ENCODE results near the gene TYMS.

Gene TYMS

GRCh38 chr18:647304-647703, 10.1 kb upstream of the TYMS start:
- H3K4me1 ChIP-seq (ENCODE audit: low read length), result peaks cover 22% of the 10 kb centered on the region

GRCh38 chr18:649341-649740, 8.1 kb upstream of the TYMS start:
- H3K4me1 ChIP-seq (ENCODE audit: low read length), result peaks cover 14% of the 10 kb centered on the region
- no peak overlapping the region for H3K4me3 ChIP-seq (ENCODE audit: low read length)
- H3K27me3 ChIP-seq (ENCODE audit: low read depth, low read length), result peaks cover 22% of the 10 kb centered on the region
- H2AFZ ChIP-seq (ENCODE audit: low read depth, low read length), result no peak overlapping the region
- no peak for TF ChIP-seq CTCF (IDR thresholded peaks at IDR 0.05; ENCODE audit: low read depth, low read length)
- TF ChIP-seq EZH2phosphoT487 (IDR thresholded peaks at IDR 0.05; ENCODE audit: low read depth), result no peak
- no peak overlapping the region for H3K9ac ChIP-seq (ENCODE audit: low read length)
- H3K36me3 ChIP-seq (replicated peaks; ENCODE audit: low read depth, low read length), result no peaks in the 10 kb centered on the region
- H4K20me1 ChIP-seq (ENCODE audit: insufficient read depth, low read length), result no peaks in the 10 kb centered on the region
- no peak overlapping the region for H3K27ac ChIP-seq (ENCODE audit: low read length)
- H3K79me2 ChIP-seq (ENCODE audit: low read length), result no peaks in the 10 kb centered on the region
- H3K9me3 ChIP-seq (ENCODE audit: insufficient read depth, low read length), result no peaks in the 10 kb centered on the region
- no peak overlapping the region for H3K4me2 ChIP-seq (ENCODE audit: low read length)

More at GRCh38 chr18:647304-647703, 10.1 kb upstream of the TYMS start:
- Histone ChIP-seq H3K36me3 (replicated peaks; ENCODE audit: low read depth, low read length) (no peaks in the 10 kb centered on the region), H3K4me3 (ENCODE audit: low read length) (no peak overlapping the region), H2AFZ (ENCODE audit: low read depth, low read length) (no peak overlapping the region), H3K9ac (ENCODE audit: low read length) (no peak overlapping the region), H3K27me3 (ENCODE audit: low read depth, low read length) (peaks cover 37% of the 10 kb centered on the region), H3K4me2 (ENCODE audit: low read length) (no peak overlapping the region), H3K9me3 (ENCODE audit: insufficient read depth, low read length) (no peaks in the 10 kb centered on the region), H3K79me2 (ENCODE audit: low read length) (no peaks in the 10 kb centered on the region), H4K20me1 (ENCODE audit: insufficient read depth, low read length) (no peaks in the 10 kb centered on the region), H3K27ac (ENCODE audit: low read length) (no peak overlapping the region)
- no peak for TF ChIP-seq EZH2phosphoT487 (IDR thresholded peaks at IDR 0.05; ENCODE audit: low read depth)
- no peak for TF ChIP-seq CTCF (IDR thresholded peaks at IDR 0.05; ENCODE audit: low read depth, low read length)

- H4K20me1 ChIP-seq (ENCODE audit: insufficient read depth, low read length), result no peaks in the 10 kb centered on the region
- H2AFZ ChIP-seq (ENCODE audit: low read depth, low read length), result no peak overlapping the region
- H3K36me3 ChIP-seq (replicated peaks; ENCODE audit: low read depth, low read length), result no peaks in the 10 kb centered on the region
- no peaks in the 10 kb centered on the region for H3K79me2 ChIP-seq (ENCODE audit: low read length)
- H3K27me3 ChIP-seq (ENCODE audit: low read depth, low read length), result peaks cover 13% of the 10 kb centered on the region
- no peaks in the 10 kb centered on the region for H3K9me3 ChIP-seq (ENCODE audit: insufficient read depth, low read length)
- peak overlapping the region; percentile 52 for H3K4me3 ChIP-seq (ENCODE audit: low read length)
- peaks cover 12% of the 10 kb centered on the region for H3K4me1 ChIP-seq (ENCODE audit: low read length)
- TF ChIP-seq CTCF (IDR thresholded peaks at IDR 0.05; ENCODE audit: low read depth, low read length), result no peak
- TF ChIP-seq EZH2phosphoT487 (IDR thresholded peaks at IDR 0.05; ENCODE audit: low read depth), result no peak
- H3K9ac ChIP-seq (ENCODE audit: low read length), result no peak overlapping the region
- H3K27ac ChIP-seq (ENCODE audit: low read length), result no peak overlapping the region
- H3K4me2 ChIP-seq (ENCODE audit: low read length), result peak overlapping the region; percentile 84
Measured at GRCh38 chr18:650428-650858, 7.0 kb upstream of the TYMS start.

GRCh38 chr18:652131-652530, 5.3 kb upstream of the TYMS start:
- no peaks in the 10 kb centered on the region for H3K9me3 ChIP-seq (ENCODE audit: insufficient read depth, low read length)
- no peak overlapping the region for H3K9ac ChIP-seq (ENCODE audit: low read length)
- H3K4me2 ChIP-seq (ENCODE audit: low read length), result no peak overlapping the region
- no peaks in the 10 kb centered on the region for H4K20me1 ChIP-seq (ENCODE audit: insufficient read depth, low read length)
- H3K27me3 ChIP-seq (ENCODE audit: low read depth, low read length), result peaks cover 13% of the 10 kb centered on the region
- no peak overlapping the region for H2AFZ ChIP-seq (ENCODE audit: low read depth, low read length)
- TF ChIP-seq EZH2phosphoT487 (IDR thresholded peaks at IDR 0.05; ENCODE audit: low read depth), result no peak
- TF ChIP-seq CTCF (IDR thresholded peaks at IDR 0.05; ENCODE audit: low read depth, low read length), result no peak
- peaks cover 4% of the 10 kb centered on the region; the same call in 1 of the 2 replicates for H3K79me2 ChIP-seq (ENCODE audit: low read length)
- H3K27ac ChIP-seq (ENCODE audit: low read length), result no peak overlapping the region
- no peak overlapping the region for H3K4me3 ChIP-seq (ENCODE audit: low read length)
- H3K36me3 ChIP-seq (replicated peaks; ENCODE audit: low read depth, low read length), result no peaks in the 10 kb centered on the region
- peaks cover 16% of the 10 kb centered on the region for H3K4me1 ChIP-seq (ENCODE audit: low read length)

All from OCI-LY3 (cell line).